GM21381 (cell line): Measurements from ENCODE around the gene APH1B.
"Not testable (repeated sequence)": the region's sequence is repeated elsewhere in the genome, so short reads cannot be mapped to it uniquely, and the experiment has no call there.

Experiments
- ATAC-seq: cut with Tn5 transposase; IDR thresholded peaks from one replicate; pipeline ENCODE4 v1.9.1; 2021; ENCODE audit warnings: mild to moderate bottlenecking, moderate library complexity; ENCODE audit not compliant: unreplicated experiment

APH1B gene

GRCh38 chr15:63294359-63294758 lies 17.0 kb downstream of the APH1B start:
- ATAC-seq: no peak

DNA sequence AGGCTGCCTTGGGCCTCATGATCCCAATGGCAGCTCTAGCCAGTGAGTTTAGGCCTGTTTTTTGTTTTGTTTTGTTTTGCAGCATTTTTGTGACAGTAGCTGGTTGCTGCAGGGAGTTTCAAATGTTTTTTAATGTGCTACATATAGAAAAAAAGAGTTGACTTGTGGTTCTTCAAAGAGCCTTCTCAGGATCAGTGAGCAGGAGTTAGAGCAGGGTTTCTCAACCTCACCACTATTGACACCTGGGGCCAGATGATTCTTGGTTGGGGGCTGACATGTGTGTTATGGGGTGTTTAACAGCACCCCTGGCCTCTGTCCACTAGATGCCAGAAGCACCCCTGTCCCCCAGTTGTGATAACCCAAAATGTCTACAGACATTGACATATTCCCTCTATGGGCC lies 17.9 kb downstream of the APH1B start:
- ATAC-seq: no peak

GRCh38 chr15:63296195-63296594 lies 18.8 kb downstream of the APH1B start:
- no peak for ATAC-seq

DNA sequence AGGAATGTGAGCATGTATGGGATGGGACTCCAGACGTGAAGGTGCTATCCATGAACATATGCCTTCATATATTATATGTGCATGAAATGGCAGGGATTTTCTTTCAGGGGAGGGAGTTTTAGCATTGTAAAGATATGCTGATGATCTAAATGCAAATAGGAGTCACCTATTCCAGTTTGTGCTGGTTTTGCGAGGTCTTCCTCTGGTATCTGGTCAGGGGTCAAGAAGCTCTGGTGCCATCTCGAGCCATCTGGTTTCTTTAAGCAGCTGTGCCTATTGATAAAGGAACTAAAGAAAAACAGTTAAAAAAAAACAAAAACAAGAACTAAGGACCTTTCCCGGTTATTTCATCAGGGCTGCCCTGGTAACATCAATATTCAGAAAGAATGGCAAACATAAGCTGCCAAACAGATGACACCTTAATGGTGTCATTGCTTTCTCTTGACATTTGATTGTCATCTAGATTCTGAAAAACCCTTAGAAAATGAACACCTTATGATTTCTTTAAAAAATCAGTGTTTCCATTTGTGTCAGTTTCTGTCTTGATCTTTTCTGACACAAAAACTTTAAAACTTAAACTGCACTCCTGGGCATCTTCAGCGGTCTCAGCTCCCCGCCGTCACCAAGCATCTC lies 22.7 kb downstream of the APH1B start:
- ATAC-seq: no peak

DNA sequence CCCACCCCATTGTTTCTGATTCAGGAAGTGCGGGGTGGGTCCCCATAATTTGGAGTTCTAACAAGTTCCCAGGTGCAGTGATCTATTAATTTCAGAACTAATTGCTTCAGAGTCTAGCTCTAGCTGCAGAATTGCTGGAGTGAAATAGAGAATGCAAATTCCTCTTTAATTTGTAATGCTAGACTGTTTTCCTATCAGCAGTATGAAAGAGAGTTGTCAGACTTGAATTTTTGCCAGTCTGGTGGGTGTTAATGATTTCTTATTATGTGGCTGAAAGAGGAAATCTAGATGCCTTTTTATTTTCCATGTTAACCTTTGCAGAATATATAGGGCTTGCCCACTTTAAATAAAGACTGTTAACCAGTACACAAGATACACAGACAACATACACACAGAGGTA lies 23.7 kb downstream of the APH1B start:
- ATAC-seq: no peak

- ATAC-seq: no peak
Observed at GRCh38 chr15:63305260-63305659, 27.9 kb downstream of the APH1B start.

GRCh38 chr15:63306492-63307073 lies 29.2 kb downstream of the APH1B start:
- no peak for ATAC-seq

GRCh38 chr15:63308491-63308890 lies 31.1 kb downstream of the APH1B start:
- ATAC-seq: no peak

GRCh38 chr15:63308947-63309346 lies 31.5 kb downstream of the APH1B start:
- no peak for ATAC-seq

DNA sequence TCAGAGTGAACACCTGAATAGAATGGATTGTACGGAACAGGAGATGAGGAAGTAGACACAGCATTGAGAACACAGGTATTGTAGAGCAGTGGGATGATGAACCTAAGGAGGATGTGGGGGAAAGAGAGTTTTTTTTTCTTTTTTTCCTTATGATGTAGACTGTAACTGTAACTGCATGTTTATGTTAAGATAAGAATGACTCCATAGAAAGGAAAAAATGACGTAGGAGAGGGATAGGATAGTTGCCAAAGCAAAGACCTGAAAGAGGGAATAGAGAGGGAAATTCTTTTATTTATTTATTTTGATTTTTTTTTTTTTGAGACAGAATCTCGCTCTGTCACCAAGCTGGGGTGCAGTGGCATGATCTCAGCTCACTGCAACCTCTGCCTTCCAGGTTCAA lies 33.2 kb downstream of the APH1B start:
- no peak for ATAC-seq

DNA sequence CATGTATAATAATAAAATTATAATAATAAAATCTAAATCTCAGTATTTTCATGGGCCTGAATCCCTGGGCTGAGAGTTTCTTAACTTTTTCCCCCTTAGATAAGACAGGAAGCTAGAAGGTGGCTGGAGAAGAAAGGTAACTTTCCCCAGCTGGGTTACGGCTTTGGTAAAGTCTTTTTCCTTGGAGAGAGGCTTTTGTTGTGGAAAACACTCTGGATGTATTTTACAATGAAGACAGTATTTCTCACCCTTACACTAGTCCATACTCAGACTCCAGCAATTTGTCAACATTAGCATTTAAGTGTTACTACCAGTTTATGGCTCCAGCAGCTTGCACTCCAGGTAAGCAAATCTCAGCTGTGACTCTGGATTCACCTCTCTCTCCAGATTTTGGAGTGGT lies 34.9 kb downstream of the APH1B start:
- no peak for ATAC-seq

- no peak for ATAC-seq
Observed at GRCh38 chr15:63313825-63314224, 36.4 kb downstream of the APH1B start.

- ATAC-seq: no peak
Observed at GRCh38 chr15:63314409-63314808, 37.0 kb downstream of the APH1B start.

GRCh38 chr15:63318344-63318743 lies 40.9 kb downstream of the APH1B start:
- no peak for ATAC-seq

DNA sequence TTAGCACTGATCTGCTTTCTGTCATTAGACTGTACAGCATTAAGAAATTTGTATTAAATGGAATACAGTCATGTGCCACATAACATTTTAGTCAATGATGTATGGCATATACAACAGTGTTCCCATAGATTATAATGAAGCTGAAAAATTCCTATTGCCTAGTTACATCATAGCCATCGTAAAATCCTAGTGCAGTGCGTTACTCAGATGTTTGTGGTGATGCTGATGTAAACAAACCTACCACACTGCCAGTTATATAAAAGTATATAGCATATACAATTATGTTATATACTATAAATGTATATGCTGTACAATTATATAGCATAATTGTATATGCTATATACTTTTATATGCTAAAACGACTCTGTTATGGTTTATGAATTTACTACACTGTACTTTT lies 41.7 kb downstream of the APH1B start:
- no peak for ATAC-seq

GRCh38 chr15:63320446-63320845 lies 43.0 kb downstream of the APH1B start:
- not testable (repeated sequence) for ATAC-seq

- not testable (repeated sequence) for ATAC-seq
Observed at GRCh38 chr15:63320981-63321380, 43.6 kb downstream of the APH1B start.

GRCh38 chr15:63321462-63321861 lies 44.1 kb downstream of the APH1B start:
- no peak for ATAC-seq

DNA sequence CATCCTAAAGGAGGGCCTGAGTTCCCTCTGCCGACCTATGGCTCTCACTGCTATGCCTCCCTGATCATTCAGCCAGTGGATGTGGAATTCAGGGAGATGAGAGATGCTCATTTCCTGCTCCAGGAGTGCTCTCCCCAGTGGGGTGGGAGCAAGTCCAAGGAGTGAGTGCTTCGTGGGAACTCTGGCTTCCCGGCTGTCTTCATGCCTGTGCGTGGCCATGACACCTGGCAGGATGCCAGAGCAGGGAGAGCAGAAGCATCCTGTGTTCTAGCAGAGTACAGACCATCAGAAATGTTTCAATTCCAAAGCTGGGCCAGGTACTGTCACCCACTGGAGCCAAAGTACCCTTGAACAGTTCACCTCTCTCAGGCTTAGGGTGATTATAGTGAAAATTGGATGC lies 45.1 kb downstream of the APH1B start:
- no peak for ATAC-seq

- ATAC-seq: no peak
Observed at GRCh38 chr15:63323798-63324563, 46.6 kb downstream of the APH1B start.

GRCh38 chr15:63324770-63325169 lies 47.4 kb downstream of the APH1B start:
- no peak for ATAC-seq
